Spleen (tissue), 7 donors: ENCODE results near the gene STYXL1.

Source experiments
- CTCF ChIP-seq, 11 experiments: fragments of 200-600 bp in 7 of 11; fragments of 450-650 bp in 4 of 11; sonication (generic) in 4 of 11; IDR thresholded peaks in 8 of 11; conservative IDR thresholded peaks in 3 of 11; 1 replicate in 7 of 11; 2 replicates in 4 of 11; pipeline versions ENCODE4 v1.4.0 to v1.8.0; 2016 to 2021; ENCODE audit warnings: antibody characterized with exemption in 11 of 11, inconsistent platforms in 4 of 11, mild to moderate bottlenecking in 1 of 11
- POLR2A ChIP-seq, 3 donors: fragments of 450-650 bp; IDR thresholded peaks; one replicate each; pipeline ENCODE4 v1.5.1; 2017; ENCODE audit warnings: antibody characterized with exemption in 3 of 3, mild to moderate bottlenecking in 1 of 3
- POLR2AphosphoS5 ChIP-seq, 3 donors: sonication (generic); formaldehyde crosslinking; IDR thresholded peaks; one replicate each; pipeline ENCODE4 v1.5.1; 2017; ENCODE audit warnings: antibody characterized with exemption in 3 of 3
- donor health status: DM: no; HTN: no; CAD: no; lungs with moderate emphysema.
- donor health status: DM: no; HTN: no; CAD: no.
- donor health status: DM: no; HTN: no; CAD: no.

DNA sequence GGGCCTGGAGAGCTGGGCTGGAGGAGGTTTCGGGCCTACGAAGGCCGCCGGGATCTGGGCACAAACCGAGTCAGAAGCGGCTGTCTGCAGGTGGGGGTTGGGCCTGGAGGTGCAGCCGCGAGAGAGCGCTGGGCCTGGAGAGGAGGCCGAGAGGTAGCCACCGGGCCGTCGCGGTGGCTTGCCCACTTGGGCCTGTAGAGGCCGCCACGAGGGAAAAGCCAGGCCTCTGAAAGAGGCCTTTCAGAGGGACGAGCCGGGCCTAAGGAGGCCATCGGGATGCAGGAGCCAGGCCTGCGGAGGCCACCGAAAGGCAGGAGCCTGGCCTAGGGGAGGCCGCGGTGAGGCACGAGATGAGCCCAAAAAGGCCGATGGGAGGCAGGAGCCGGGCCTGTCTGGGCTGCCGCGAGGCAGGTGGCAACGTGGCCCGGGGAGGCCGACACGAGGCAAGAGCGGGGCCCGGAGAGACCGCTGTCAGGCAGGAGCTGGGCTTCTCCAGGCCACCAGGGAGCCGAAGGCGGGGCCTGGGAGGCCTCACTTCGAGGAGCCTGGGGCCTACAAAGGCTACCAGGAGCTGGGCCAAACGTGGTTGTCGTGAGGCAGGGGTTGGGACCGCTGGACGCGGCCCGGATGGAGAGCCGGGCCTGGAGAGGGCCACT, 25.7 kb upstream of the STYXL1 start:
- TF ChIP-seq CTCF (IDR thresholded peaks at IDR 0.05 in 8 of 11, conservative IDR thresholded peaks at IDR 0.05 in 3 of 11), result no peak
- TF ChIP-seq POLR2A (IDR thresholded peaks at IDR 0.05), result no peak
- no peak for TF ChIP-seq POLR2AphosphoS5 (IDR thresholded peaks at IDR 0.05)
